Kidney glomerular epithelial cell (primary cell): ENCODE results near the gene FMN1.

ENCODE experiments used
- DNase-seq: peaks from one replicate; lab custom pipeline; 2025; lab: John Stamatoyannopoulos, UW

The FMN1 gene

GRCh38 chr15:32765236-32765635, 429.3 kb downstream of the FMN1 start:
- DNase-seq: no peak

GRCh38 chr15:32763295-32763694, 431.2 kb downstream of the FMN1 start:
- no peak for DNase-seq

- no peak for DNase-seq
These were observed 437.1 kb downstream of the FMN1 start for GRCh38 chr15:32757426-32757825.

- no peak for DNase-seq
These were observed 443.5 kb downstream of the FMN1 start for GRCh38 chr15:32750979-32751378.

GRCh38 chr15:32747921-32748342, 446.6 kb downstream of the FMN1 start:
- DNase-seq: no peak

GRCh38 chr15:32746116-32746857, 448.2 kb downstream of the FMN1 start:
- DNase-seq: no peak

GRCh38 chr15:32743411-32744140, 450.9 kb downstream of the FMN1 start:
- no peak for DNase-seq

- no peak for DNase-seq
These were observed 454.9 kb downstream of the FMN1 start for GRCh38 chr15:32739522-32740063.

- DNase-seq: no peak
These were observed 455.8 kb downstream of the FMN1 start for GRCh38 chr15:32738666-32739065.

GRCh38 chr15:32737304-32737703, 457.2 kb downstream of the FMN1 start:
- DNase-seq: no peak

GRCh38 chr15:32736701-32737061, 457.8 kb downstream of the FMN1 start:
- no peak for DNase-seq

GRCh38 chr15:32735989-32736700, 458.4 kb downstream of the FMN1 start:
- DNase-seq: no peak

GRCh38 chr15:32733281-32733680, 461.2 kb downstream of the FMN1 start:
- DNase-seq: no peak

- no peak for DNase-seq
These were observed 461.8 kb downstream of the FMN1 start for GRCh38 chr15:32732574-32733157.

GRCh38 chr15:32730677-32731654, 463.5 kb downstream of the FMN1 start:
- DNase-seq: no peak

GRCh38 chr15:32729700-32730395, 464.7 kb downstream of the FMN1 start:
- no peak for DNase-seq

- no peak for DNase-seq
These were observed 471.2 kb downstream of the FMN1 start for GRCh38 chr15:32723171-32723948.

- DNase-seq: no peak
These were observed 472.4 kb downstream of the FMN1 start for GRCh38 chr15:32722136-32722535.

GRCh38 chr15:32721596-32721995, 472.9 kb downstream of the FMN1 start:
- DNase-seq: no peak
